ENCODE results near the gene NT5C3B. TPM values are rescaled to one million over a fixed set of nuclear protein-coding genes. Genes with fewer than 3 reads are reported as not detected.

Gene NT5C3B
- total and polyA plus RNA-seq, 4 donors = 74.0 to 151 (median 106) TPM

- Histone ChIP-seq H3K27me3 (ENCODE audit: control insufficient read depth, insufficient read depth, low read length) (no peaks in the 10 kb centered on the region), H3K4me3 (ENCODE audit: low read depth, low read length) (no peak overlapping the region), H3K36me3 (ENCODE audit: control insufficient read depth, insufficient read depth, low read length) (peaks cover 54% of the 10 kb centered on the region), H3K4me1 (ENCODE audit: control insufficient read depth, insufficient read depth, low read length) (no peaks in the 10 kb centered on the region), H3K9me3 (ENCODE audit: control insufficient read depth, insufficient read depth, low read length) (no peaks in the 10 kb centered on the region), H3K27ac (ENCODE audit: low read depth, low read length) (peak overlapping the region; percentile 7)
- WGBS (ENCODE audit: insufficient coverage) = 80% methylated on average over 7 of the region's 7 CpGs
- no peak for DNase-seq (ENCODE audit: low read depth in 4 of 6, low spot score in 6 of 6)
These were observed 11.9 kb downstream of the NT5C3B start for GRCh38 chr17:41824086-41824485.

- Histone ChIP-seq H3K36me3 (ENCODE audit: control insufficient read depth, insufficient read depth, low read length) (peaks cover 51% of the 10 kb centered on the region), H3K27me3 (ENCODE audit: control insufficient read depth, insufficient read depth, low read length) (no peaks in the 10 kb centered on the region), H3K4me1 (ENCODE audit: control insufficient read depth, insufficient read depth, low read length) (no peaks in the 10 kb centered on the region), H3K9me3 (ENCODE audit: control insufficient read depth, insufficient read depth, low read length) (no peaks in the 10 kb centered on the region), H3K27ac (ENCODE audit: low read depth, low read length) (no peak overlapping the region), H3K4me3 (ENCODE audit: low read depth, low read length) (no peak overlapping the region)
- no peak for DNase-seq (ENCODE audit: low read depth in 4 of 6, low spot score in 6 of 6)
- WGBS (ENCODE audit: insufficient coverage) = 79% methylated on average over 5 of the region's 7 CpGs
These were observed 12.5 kb downstream of the NT5C3B start for GRCh38 chr17:41823580-41823979.

GRCh38 chr17:41823141-41823524 is 12.9 kb downstream of the NT5C3B start:
- H3K4me3 ChIP-seq (ENCODE audit: low read depth, low read length) = no peak overlapping the region
- H3K27ac ChIP-seq (ENCODE audit: low read depth, low read length) = no peak overlapping the region
- WGBS (ENCODE audit: insufficient coverage) = no CpG with 5 or more reads among the region's 1 CpG
- H3K9me3 ChIP-seq (ENCODE audit: control insufficient read depth, insufficient read depth, low read length) = no peaks in the 10 kb centered on the region
- H3K27me3 ChIP-seq (ENCODE audit: control insufficient read depth, insufficient read depth, low read length) = no peaks in the 10 kb centered on the region
- H3K36me3 ChIP-seq (ENCODE audit: control insufficient read depth, insufficient read depth, low read length) = peaks cover 49% of the 10 kb centered on the region
- no peak for DNase-seq (ENCODE audit: low read depth in 4 of 6, low spot score in 6 of 6)
- no peaks in the 10 kb centered on the region for H3K4me1 ChIP-seq (ENCODE audit: control insufficient read depth, insufficient read depth, low read length)

GRCh38 chr17:41822216-41823140 is 13.6 kb downstream of the NT5C3B start:
- Histone ChIP-seq H3K27me3 (ENCODE audit: control insufficient read depth, insufficient read depth, low read length) (no peaks in the 10 kb centered on the region), H3K4me1 (ENCODE audit: control insufficient read depth, insufficient read depth, low read length) (no peaks in the 10 kb centered on the region), H3K36me3 (ENCODE audit: control insufficient read depth, insufficient read depth, low read length) (peaks cover 53% of the 10 kb centered on the region), H3K27ac (ENCODE audit: low read depth, low read length) (no peak overlapping the region), H3K9me3 (ENCODE audit: control insufficient read depth, insufficient read depth, low read length) (no peaks in the 10 kb centered on the region), H3K4me3 (ENCODE audit: low read depth, low read length) (no peak overlapping the region)
- WGBS (ENCODE audit: insufficient coverage) = 75% methylated on average over 9 of the region's 12 CpGs
- no peak for DNase-seq (ENCODE audit: low read depth in 4 of 6, low spot score in 6 of 6)

- H3K9me3 ChIP-seq (ENCODE audit: control insufficient read depth, insufficient read depth, low read length) = no peaks in the 10 kb centered on the region
- no peak overlapping the region for H3K4me3 ChIP-seq (ENCODE audit: low read depth, low read length)
- 91% methylated on average over 14 of the region's 14 CpGs for WGBS (ENCODE audit: insufficient coverage)
These were observed 14.3 kb downstream of the NT5C3B start for GRCh38 chr17:41821776-41822175.

GRCh38 chr17:41818024-41818423 is 18.0 kb downstream of the NT5C3B start:
- Histone ChIP-seq H3K27me3 (ENCODE audit: control insufficient read depth, insufficient read depth, low read length) (no peaks in the 10 kb centered on the region), H3K36me3 (ENCODE audit: control insufficient read depth, insufficient read depth, low read length) (peaks cover 27% of the 10 kb centered on the region), H3K4me3 (ENCODE audit: low read depth, low read length) (no peak overlapping the region), H3K4me1 (ENCODE audit: control insufficient read depth, insufficient read depth, low read length) (peaks cover 8% of the 10 kb centered on the region), H3K9me3 (ENCODE audit: control insufficient read depth, insufficient read depth, low read length) (no peaks in the 10 kb centered on the region), H3K27ac (ENCODE audit: low read depth, low read length) (no peak overlapping the region)
- WGBS (ENCODE audit: insufficient coverage) = 90% methylated on average over 8 of the region's 20 CpGs
- DNase-seq (ENCODE audit: low read depth in 4 of 6, low spot score in 6 of 6) = no peak

More at GRCh38 chr17:41821776-41822175, 14.3 kb downstream of the NT5C3B start:
- peaks cover 50% of the 10 kb centered on the region for H3K36me3 ChIP-seq (ENCODE audit: control insufficient read depth, insufficient read depth, low read length)
- DNase-seq (ENCODE audit: low read depth in 4 of 6, low spot score in 6 of 6) = no peak
- no peak overlapping the region for H3K27ac ChIP-seq (ENCODE audit: low read depth, low read length)
- H3K27me3 ChIP-seq (ENCODE audit: control insufficient read depth, insufficient read depth, low read length) = no peaks in the 10 kb centered on the region
- no peaks in the 10 kb centered on the region for H3K4me1 ChIP-seq (ENCODE audit: control insufficient read depth, insufficient read depth, low read length)

- H3K4me3 ChIP-seq (ENCODE audit: low read depth, low read length) = no peak overlapping the region
- no peak overlapping the region for H3K27ac ChIP-seq (ENCODE audit: low read depth, low read length)
- peaks cover 20% of the 10 kb centered on the region for H3K4me1 ChIP-seq (ENCODE audit: control insufficient read depth, insufficient read depth, low read length)
- no peak for DNase-seq (ENCODE audit: low read depth in 4 of 6, low spot score in 6 of 6)
- no peaks in the 10 kb centered on the region for H3K9me3 ChIP-seq (ENCODE audit: control insufficient read depth, insufficient read depth, low read length)
- peaks cover 27% of the 10 kb centered on the region for H3K36me3 ChIP-seq (ENCODE audit: control insufficient read depth, insufficient read depth, low read length)
- WGBS (ENCODE audit: insufficient coverage) = 98% methylated on average over 20 of the region's 23 CpGs
- H3K27me3 ChIP-seq (ENCODE audit: control insufficient read depth, insufficient read depth, low read length) = no peaks in the 10 kb centered on the region
These were observed 19.3 kb downstream of the NT5C3B start for GRCh38 chr17:41816637-41817320.

GRCh38 chr17:41814195-41814594 is 21.8 kb downstream of the NT5C3B start:
- Histone ChIP-seq H3K9me3 (ENCODE audit: control insufficient read depth, insufficient read depth, low read length) (no peaks in the 10 kb centered on the region), H3K4me3 (ENCODE audit: low read depth, low read length) (no peak overlapping the region), H3K4me1 (ENCODE audit: control insufficient read depth, insufficient read depth, low read length) (peaks cover 40% of the 10 kb centered on the region), H3K36me3 (ENCODE audit: control insufficient read depth, insufficient read depth, low read length) (peaks cover 22% of the 10 kb centered on the region), H3K27me3 (ENCODE audit: control insufficient read depth, insufficient read depth, low read length) (no peaks in the 10 kb centered on the region), H3K27ac (ENCODE audit: low read depth, low read length) (no peak overlapping the region)
- no CpG with 5 or more reads among the region's 1 CpG for WGBS (ENCODE audit: insufficient coverage)
- DNase-seq (ENCODE audit: low read depth in 4 of 6, low spot score in 6 of 6) = no peak

- Histone ChIP-seq H3K27ac (ENCODE audit: low read depth, low read length) (no peak overlapping the region), H3K4me1 (ENCODE audit: control insufficient read depth, insufficient read depth, low read length) (peaks cover 40% of the 10 kb centered on the region), H3K36me3 (ENCODE audit: control insufficient read depth, insufficient read depth, low read length) (peaks cover 22% of the 10 kb centered on the region), H3K27me3 (ENCODE audit: control insufficient read depth, insufficient read depth, low read length) (no peaks in the 10 kb centered on the region), H3K4me3 (ENCODE audit: low read depth, low read length) (peak overlapping the region; percentile 75), H3K9me3 (ENCODE audit: control insufficient read depth, insufficient read depth, low read length) (no peaks in the 10 kb centered on the region)
- DNase-seq (ENCODE audit: low read depth in 4 of 6, low spot score in 6 of 6) = no peak
- WGBS (ENCODE audit: insufficient coverage) = 35% methylated on average over 9 of the region's 9 CpGs
These were observed 22.3 kb downstream of the NT5C3B start for GRCh38 chr17:41813699-41814124.
